Endothelial cell of umbilical vein (primary cell): ENCODE measurements around the gene PSMA6. TPM values are rescaled to one million over a fixed set of nuclear protein-coding genes. Genes with fewer than 3 reads are reported as not detected.

ENCODE experiments used
- BruUV-seq: library from RNA; stranded (reverse); fragments of 400-500 nt; replicated peaks from 2 replicates; lab custom pipeline; 2021; lab: Mats Ljungman, UMichigan
- CTCF ChIA-PET: fragments of 300-600, 350-600 bp; sonication (Branson Sonifier 250); formaldehyde crosslinking; loops from one replicate; lab custom pipeline; 2021; ENCODE audit warnings: antibody characterized with exemption, inconsistent platforms; lab: Charles Lee
- POLR2A ChIA-PET: fragments of 300-600, 350-600 bp; sonication (Branson Sonifier 250); formaldehyde crosslinking; loops from one replicate; lab custom pipeline; 2021; ENCODE audit warnings: antibody characterized with exemption, inconsistent platforms; lab: Charles Lee
- DNase-seq: peaks from one replicate; pipeline ENCODE4 v3.0.0-alpha.2; 2011; ENCODE audit warnings: low read depth, low spot score
- FAIRE-seq: peaks from 2 replicates; lab custom pipeline; 2011; peaks lifted over from hg19 to GRCh38; lab: Jason Lieb, UNC
- H2AFZ ChIP-seq: 2 replicates; pipeline ENCODE4 v1.6.0; 2012; ENCODE audit warnings: low read depth, low read length, control low read depth, inconsistent platforms
- H3K27ac ChIP-seq: 2 replicates; pipeline ENCODE4 v1.5.1; 2011; ENCODE audit warnings: low read depth, mild to moderate bottlenecking, control low read depth, low read length, moderate library complexity; ENCODE audit not compliant: insufficient read depth
- H3K27me3 ChIP-seq, 2 experiments: 2 replicates each; pipeline versions ENCODE4 v1.6.0 to v1.6.1; 2011; ENCODE audit warnings: low read length in 2 of 2, mixed read lengths in 1 of 2; ENCODE audit not compliant: control insufficient read depth in 2 of 2, insufficient read depth in 2 of 2
- H3K36me3 ChIP-seq, 2 experiments: 2 replicates in 1 of 2; 3 replicates in 1 of 2; pipeline ENCODE4 v1.5.1; 2011; ENCODE audit warnings: low read length in 2 of 2, mild to moderate bottlenecking in 1 of 2, moderate library complexity in 1 of 2; ENCODE audit not compliant: control insufficient read depth in 2 of 2, insufficient read depth in 2 of 2; ENCODE audit errors: extremely low read depth in 1 of 2
- H3K4me1 ChIP-seq: 3 replicates; pipeline ENCODE4 v1.5.1; 2011; ENCODE audit warnings: mild to moderate bottlenecking, low read length; ENCODE audit not compliant: control insufficient read depth, insufficient read depth; ENCODE audit errors: extremely low read depth
- H3K4me2 ChIP-seq: 2 replicates; pipeline ENCODE4 v1.6.1; 2011; ENCODE audit warnings: low read length, control low read depth, mixed read lengths; ENCODE audit not compliant: insufficient read depth
- H3K4me3 ChIP-seq, 3 experiments: fragments of 200-600 bp in 1 of 3; sonication (generic), shearing (Covaris generic) in 1 of 3; replicated peaks in 1 of 3; 2 replicates each; pipeline ENCODE4 v1.5.1; 2011 to 2016; ENCODE audit warnings: control low read depth in 3 of 3, low read length in 3 of 3, mild to moderate bottlenecking in 2 of 3, inconsistent platforms in 1 of 3, low read depth in 1 of 3, moderate library complexity in 1 of 3; ENCODE audit not compliant: insufficient read depth in 1 of 3
- H3K79me2 ChIP-seq: 2 replicates; pipeline ENCODE4 v1.6.0; 2012; ENCODE audit warnings: low read length, inconsistent platforms; ENCODE audit not compliant: control insufficient read depth, insufficient read depth
- H3K9ac ChIP-seq: replicated peaks from 2 replicates; pipeline ENCODE3; 2011; ENCODE audit warnings: low read length, control low read depth; ENCODE audit not compliant: insufficient read depth; ENCODE audit errors: extremely low read depth
- H3K9me1 ChIP-seq: replicated peaks from 3 replicates; pipeline ENCODE4 v1.6.0; 2011; ENCODE audit warnings: mild to moderate bottlenecking, low read length; ENCODE audit not compliant: control insufficient read depth, insufficient read depth; ENCODE audit errors: extremely low read depth
- H3K9me3 ChIP-seq: replicated peaks from 2 replicates; pipeline ENCODE4 v1.5.1; 2012; ENCODE audit warnings: low read length, inconsistent platforms; ENCODE audit not compliant: control insufficient read depth, insufficient read depth
- H4K20me1 ChIP-seq: replicated peaks from 2 replicates; pipeline ENCODE3; 2011; ENCODE audit warnings: mild to moderate bottlenecking, low read length; ENCODE audit not compliant: control insufficient read depth, insufficient read depth; ENCODE audit errors: extremely low read depth
- EZH2 ChIP-seq: IDR thresholded peaks from 2 replicates; pipeline ENCODE4 v1.6.1; 2012; ENCODE audit warnings: borderline replicate concordance, low read depth, mild to moderate bottlenecking, moderate library complexity, low read length, inconsistent platforms; ENCODE audit not compliant: severe bottlenecking
- FOS ChIP-seq: IDR thresholded peaks from 2 replicates; pipeline ENCODE4 v1.6.1; 2011; ENCODE audit warnings: mild to moderate bottlenecking, low read length, moderate library complexity, borderline replicate concordance; ENCODE audit not compliant: insufficient read depth
- GATA2 ChIP-seq: IDR thresholded peaks from 2 replicates; pipeline ENCODE4 v1.7.0; 2011; ENCODE audit warnings: low read depth, mild to moderate bottlenecking, moderate library complexity, mixed read lengths, low read length; ENCODE audit not compliant: insufficient read length, insufficient read depth
- JUN ChIP-seq: IDR thresholded peaks from 2 replicates; pipeline ENCODE4 v1.6.1; 2011; ENCODE audit warnings: borderline replicate concordance, low read depth; ENCODE audit not compliant: insufficient read length, insufficient read depth
- MYC ChIP-seq: IDR thresholded peaks from one replicate; pipeline ENCODE4 v1.6.1; 2011; ENCODE audit warnings: mild to moderate bottlenecking, low read depth, low read length
- POLR2A ChIP-seq: IDR thresholded peaks from 2 replicates; pipeline ENCODE4 v1.6.1; 2012; ENCODE audit warnings: low read depth, mild to moderate bottlenecking, control low read depth, low read length
- POLR2AphosphoS5 ChIP-seq: IDR thresholded peaks from 2 replicates; pipeline ENCODE4 v1.6.1; 2012; ENCODE audit warnings: low read depth, mild to moderate bottlenecking, control low read depth, low read length, moderate library complexity; ENCODE audit not compliant: insufficient read depth
- dilution Hi-C: fragments of 300-500 bp; cut with MboI; formaldehyde crosslinking; loops from one replicate; pipeline ENCODE4 v1.15.0; 2019; ENCODE audit warnings: low sequenced_read_pairs; ENCODE audit not compliant: extremely low pct_ligation_motif_present
- intact Hi-C: fragments of 100-400 bp; cut with micrococcal nuclease; formaldehyde crosslinking; loops from one replicate; pipeline ENCODE4 v1.10.0; 2022
- polyA plus RNA-seq, 4 experiments: library from polyadenylated mRNA; depleted of rRNA in 3 of 4; stranded (reverse) in 3 of 4; unstranded in 1 of 4; fragments of >200 nt; gene quantifications; 2 replicates each; pipeline versions ENCODE4 v1.2.1 to v1.2.3, GENCODE V29; 2011 to 2012; ENCODE audit warnings: missing spikeins in 1 of 4
- total RNA-seq: library from RNA; stranded (reverse); gene quantifications from 2 replicates; pipeline ENCODE4 v1.2.3, GENCODE V29; 2021
- TF ChIP-seq, protein P1 (sequence below): IDR thresholded peaks from 2 replicates; pipeline ENCODE4 v1.6.1; 2011; ENCODE audit not compliant: insufficient read depth, insufficient read length
- TF ChIP-seq, protein P2 (sequence below), 2 donors: IDR thresholded peaks; 1 replicate in 1 of 2; 2 replicates in 1 of 2; pipeline ENCODE4 v1.5.1; 2011; ENCODE audit warnings: low read length in 2 of 2, mild to moderate bottlenecking in 2 of 2, moderate library complexity in 2 of 2, control low read depth in 1 of 2, inconsistent platforms in 1 of 2, low read depth in 1 of 2; ENCODE audit not compliant: insufficient read depth in 1 of 2; ENCODE audit errors: extremely low read depth in 1 of 2

PSMA6 gene
- total and polyA plus RNA-seq, 2 donors (not counting 3 experiments of a cell fraction or from before 2014, with no cell fraction given), result 170 to 197 TPM

DNA sequence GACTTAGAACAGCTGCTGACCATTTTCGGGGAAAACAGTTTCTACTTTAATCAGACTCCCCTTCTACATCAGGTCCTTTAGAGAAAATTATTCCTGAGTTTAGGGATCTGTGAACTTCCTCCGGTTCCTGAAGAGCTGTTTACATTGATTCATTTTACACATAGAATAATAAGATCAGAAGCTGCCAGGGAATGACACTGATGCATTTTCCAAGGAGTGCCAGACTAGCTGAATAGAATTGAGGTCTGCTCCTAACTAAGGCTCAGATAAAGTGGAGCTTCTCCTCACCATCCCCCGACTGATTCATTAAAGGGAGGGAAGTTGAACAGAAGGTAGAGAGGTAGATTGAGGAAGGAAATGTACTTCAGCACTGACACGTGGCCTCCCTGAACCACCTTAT lies 41.9 kb upstream of the PSMA6 start:
- Histone ChIP-seq H3K9me3 (no peaks in the 10 kb centered on the region), H3K36me3 (no peaks in the 10 kb centered on the region), H3K4me2 (no peak overlapping the region), H3K9me1 (no peaks in the 10 kb centered on the region), H3K79me2 (no peaks in the 10 kb centered on the region), H4K20me1 (no peaks in the 10 kb centered on the region), H3K9ac (no peak overlapping the region), H3K27ac (no peak overlapping the region), H3K4me3 (no peak overlapping the region), H3K27me3 (no peaks in the 10 kb centered on the region), H3K4me1 (no peaks in the 10 kb centered on the region), H2AFZ (no peak overlapping the region)
- intact Hi-C loops (no loop called here), dilution Hi-C loops (no loop called here)
- no peak for FAIRE-seq
- POLR2A ChIA-PET, result no interaction called here
- BruUV-seq, result no TSS peak
- TF ChIP-seq, protein P1, sequence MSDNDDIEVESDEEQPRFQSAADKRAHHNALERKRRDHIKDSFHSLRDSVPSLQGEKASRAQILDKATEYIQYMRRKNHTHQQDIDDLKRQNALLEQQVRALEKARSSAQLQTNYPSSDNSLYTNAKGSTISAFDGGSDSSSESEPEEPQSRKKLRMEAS, result no peak
- no peak for TF ChIP-seq EZH2
- TF ChIP-seq JUN, result no peak
- no peak for TF ChIP-seq POLR2A
- TF ChIP-seq POLR2AphosphoS5, result no peak
- no peak for TF ChIP-seq MYC
- TF ChIP-seq GATA2, result no peak
- TF ChIP-seq, protein P2, sequence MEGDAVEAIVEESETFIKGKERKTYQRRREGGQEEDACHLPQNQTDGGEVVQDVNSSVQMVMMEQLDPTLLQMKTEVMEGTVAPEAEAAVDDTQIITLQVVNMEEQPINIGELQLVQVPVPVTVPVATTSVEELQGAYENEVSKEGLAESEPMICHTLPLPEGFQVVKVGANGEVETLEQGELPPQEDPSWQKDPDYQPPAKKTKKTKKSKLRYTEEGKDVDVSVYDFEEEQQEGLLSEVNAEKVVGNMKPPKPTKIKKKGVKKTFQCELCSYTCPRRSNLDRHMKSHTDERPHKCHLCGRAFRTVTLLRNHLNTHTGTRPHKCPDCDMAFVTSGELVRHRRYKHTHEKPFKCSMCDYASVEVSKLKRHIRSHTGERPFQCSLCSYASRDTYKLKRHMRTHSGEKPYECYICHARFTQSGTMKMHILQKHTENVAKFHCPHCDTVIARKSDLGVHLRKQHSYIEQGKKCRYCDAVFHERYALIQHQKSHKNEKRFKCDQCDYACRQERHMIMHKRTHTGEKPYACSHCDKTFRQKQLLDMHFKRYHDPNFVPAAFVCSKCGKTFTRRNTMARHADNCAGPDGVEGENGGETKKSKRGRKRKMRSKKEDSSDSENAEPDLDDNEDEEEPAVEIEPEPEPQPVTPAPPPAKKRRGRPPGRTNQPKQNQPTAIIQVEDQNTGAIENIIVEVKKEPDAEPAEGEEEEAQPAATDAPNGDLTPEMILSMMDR (IDR thresholded peaks at IDR 0.05; ENCODE audit: extremely low read depth in 1 of 2, insufficient read depth in 1 of 2, low read depth in 1 of 2, low read length in 2 of 2), result no peak
- no peak for TF ChIP-seq FOS
- CTCF ChIA-PET, result interaction anchor here (1.0 to 1.3 kb wide), 3 partner anchors 19 to 35 kb away, joined by 4 read pairs; no protein-coding TSS in a partner anchor
- DNase-seq, result peak; percentile 7
